Measurements from ENCODE around the gene MCOLN1.

DNA sequence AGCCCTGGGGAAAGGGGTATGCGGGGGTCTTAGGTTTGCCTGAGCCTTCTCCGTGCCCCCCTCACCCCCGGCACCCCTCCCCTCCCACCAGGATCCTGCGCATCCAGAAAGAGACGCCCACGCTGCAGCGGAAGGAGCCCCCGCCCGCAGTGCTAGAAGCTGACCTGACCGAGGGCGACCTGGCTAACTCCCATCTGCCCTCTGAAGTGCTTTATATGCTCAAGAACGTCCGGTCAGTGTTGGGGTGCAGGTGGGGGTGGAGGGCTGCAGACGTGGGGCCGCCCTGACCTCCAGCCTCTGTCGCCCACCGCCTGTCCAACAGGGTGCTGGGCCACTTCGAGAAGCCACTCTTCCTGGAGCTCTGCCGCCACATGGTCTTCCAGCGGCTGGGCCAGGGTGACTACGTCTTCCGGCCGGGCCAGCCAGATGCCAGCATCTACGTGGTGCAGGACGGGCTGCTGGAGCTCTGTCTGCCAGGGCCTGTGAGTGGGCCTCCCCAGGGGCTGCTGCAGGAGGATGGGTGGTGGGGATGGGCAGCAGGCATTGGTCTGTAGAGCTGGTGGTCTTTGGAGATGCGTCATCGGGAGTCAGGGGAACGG is 17.5 kb downstream of the MCOLN1 start:
- TF ChIP-seq CTCF (IDR thresholded peaks at IDR 0.05) (no peak), POLR2A (IDR thresholded peaks at IDR 0.05) (no peak)
